Muscle of leg (tissue), 11 donors: ENCODE data around the gene PPP1R15B. TPM values are rescaled to one million over a fixed set of nuclear protein-coding genes. Genes with fewer than 3 reads are reported as not detected.

ENCODE experiments used
- DNase-seq: peaks from one replicate; pipeline ENCODE4 v3.0.0; 2013
- H3K27ac ChIP-seq: one replicate; pipeline ENCODE4 v1.5.1; 2013; ENCODE audit warnings: mild to moderate bottlenecking, low read length, control low read depth
- H3K27me3 ChIP-seq: one replicate; pipeline ENCODE4 v1.6.1; 2013; ENCODE audit warnings: low read length; ENCODE audit not compliant: control insufficient read depth, insufficient read depth
- H3K36me3 ChIP-seq: one replicate; pipeline ENCODE4 v1.6.1; 2013; ENCODE audit warnings: low read length; ENCODE audit not compliant: control insufficient read depth, insufficient read depth
- H3K4me1 ChIP-seq: one replicate; pipeline ENCODE4 v1.6.1; 2013; ENCODE audit warnings: low read length; ENCODE audit not compliant: control insufficient read depth, insufficient read depth
- H3K4me3 ChIP-seq: one replicate; pipeline ENCODE4 v1.5.1; 2013; ENCODE audit warnings: low read length, control low read depth
- H3K9me3 ChIP-seq: replicated peaks from 2 replicates; pipeline ENCODE4 v1.6.1; 2013; ENCODE audit warnings: low read depth, low read length; ENCODE audit not compliant: control insufficient read depth
- WGBS: methylation state at CpG from one replicate; pipeline ENCODE4 v1.1.5; 2013; ENCODE audit warnings: missing lambda C conversion rate; ENCODE audit not compliant: insufficient coverage; 5-methylcytosine and 5-hydroxymethylcytosine counted together
- polyA plus RNA-seq, 8 donors: library from polyadenylated mRNA; unstranded; fragments of 120-200 nt; gene quantifications; one replicate each; pipeline versions ENCODE4 v1.2.1 to v1.2.3, GENCODE V29; 2013; ENCODE audit warnings: inconsistent platforms in 1 of 8, low replicate concordance in 1 of 8; ENCODE audit not compliant: insufficient read length in 8 of 8, insufficient read depth in 1 of 8
- total RNA-seq: library from RNA; stranded (reverse); fragments of 120-200 nt; gene quantifications from one replicate; pipeline ENCODE4 v1.2.4, GENCODE V29; 2013

The PPP1R15B gene
- total and polyA plus RNA-seq, 9 donors: 20.9 to 33.4 (median 25.0) TPM

GRCh38 chr1:204453141-204453772, 41.6 kb upstream of the PPP1R15B start:
- Histone ChIP-seq H3K4me1 (peaks cover 77% of the 10 kb centered on the region), H3K27ac (peak overlapping the region; percentile 62), H3K4me3 (no peak overlapping the region), H3K36me3 (peaks cover 89% of the 10 kb centered on the region), H3K9me3 (no peaks in the 10 kb centered on the region), H3K27me3 (no peaks in the 10 kb centered on the region)
- WGBS: 80% methylated on average over 1 of the region's 8 CpGs
- DNase-seq: no peak

GRCh38 chr1:204451352-204452124, 39.9 kb upstream of the PPP1R15B start:
- peak overlapping the region; percentile 88 for H3K27ac ChIP-seq
- peaks cover 77% of the 10 kb centered on the region for H3K4me1 ChIP-seq
- peaks cover 93% of the 10 kb centered on the region for H3K36me3 ChIP-seq
- H3K4me3 ChIP-seq: no peak overlapping the region
- 93% methylated on average over 4 of the region's 8 CpGs for WGBS
- no peak for DNase-seq
- H3K9me3 ChIP-seq: no peaks in the 10 kb centered on the region
- no peaks in the 10 kb centered on the region for H3K27me3 ChIP-seq

GRCh38 chr1:204450461-204451257, 39.0 kb upstream of the PPP1R15B start:
- peaks cover 97% of the 10 kb centered on the region for H3K36me3 ChIP-seq
- H3K4me3 ChIP-seq: peak overlapping the region; percentile 50
- no peaks in the 10 kb centered on the region for H3K27me3 ChIP-seq
- H3K4me1 ChIP-seq: peaks cover 77% of the 10 kb centered on the region
- DNase-seq: peak; percentile 76
- 50% methylated on average over 5 of the region's 8 CpGs for WGBS
- H3K27ac ChIP-seq: peak overlapping the region; percentile 88
- H3K9me3 ChIP-seq: no peaks in the 10 kb centered on the region

- no peaks in the 10 kb centered on the region for H3K27me3 ChIP-seq
- 83% methylated on average over 7 of the region's 8 CpGs for WGBS
- peaks cover 69% of the 10 kb centered on the region for H3K4me1 ChIP-seq
- peak overlapping the region; percentile 50 for H3K4me3 ChIP-seq
- H3K36me3 ChIP-seq: peaks cover 97% of the 10 kb centered on the region
- no peak for DNase-seq
- H3K27ac ChIP-seq: peak overlapping the region; percentile 86
- no peaks in the 10 kb centered on the region for H3K9me3 ChIP-seq
These were observed 38.2 kb upstream of the PPP1R15B start for GRCh38 chr1:204449678-204450280.

GRCh38 chr1:204448991-204449677, 37.5 kb upstream of the PPP1R15B start:
- Histone ChIP-seq H3K36me3 (peaks cover 97% of the 10 kb centered on the region), H3K27ac (peak overlapping the region; percentile 86), H3K4me1 (peaks cover 66% of the 10 kb centered on the region), H3K9me3 (no peaks in the 10 kb centered on the region), H3K27me3 (no peaks in the 10 kb centered on the region), H3K4me3 (peak overlapping the region; percentile 50)
- no peak for DNase-seq
- 91% methylated on average over 3 of the region's 6 CpGs for WGBS

GRCh38 chr1:204448344-204448964, 36.8 kb upstream of the PPP1R15B start:
- DNase-seq: no peak
- Histone ChIP-seq H3K4me3 (no peak overlapping the region), H3K9me3 (no peaks in the 10 kb centered on the region), H3K27ac (no peak overlapping the region), H3K27me3 (no peaks in the 10 kb centered on the region), H3K4me1 (peaks cover 66% of the 10 kb centered on the region), H3K36me3 (peaks cover 98% of the 10 kb centered on the region)
- WGBS: no CpG with 5 or more reads among the region's 7 CpGs

- Histone ChIP-seq H3K4me1 (peaks cover 67% of the 10 kb centered on the region), H3K9me3 (no peaks in the 10 kb centered on the region), H3K36me3 (peaks cover 98% of the 10 kb centered on the region), H3K27me3 (no peaks in the 10 kb centered on the region), H3K27ac (peak overlapping the region; percentile 78), H3K4me3 (no peak overlapping the region)
- 53% methylated on average over 3 of the region's 4 CpGs for WGBS
- DNase-seq: no peak
These were observed 36.1 kb upstream of the PPP1R15B start for GRCh38 chr1:204447736-204448135.

GRCh38 chr1:204447190-204447589, 35.6 kb upstream of the PPP1R15B start:
- DNase-seq: no peak
- H3K27me3 ChIP-seq: no peaks in the 10 kb centered on the region
- H3K9me3 ChIP-seq: no peaks in the 10 kb centered on the region
- H3K27ac ChIP-seq: peak overlapping the region; percentile 78
- WGBS: 64% methylated on average over 4 of the region's 6 CpGs
- peaks cover 70% of the 10 kb centered on the region for H3K4me1 ChIP-seq
- H3K4me3 ChIP-seq: no peak overlapping the region
- H3K36me3 ChIP-seq: peaks cover 98% of the 10 kb centered on the region

GRCh38 chr1:204446413-204447111, 34.9 kb upstream of the PPP1R15B start:
- no peaks in the 10 kb centered on the region for H3K9me3 ChIP-seq
- peak; percentile 82 for DNase-seq
- WGBS: 30% methylated on average over 2 of the region's 11 CpGs
- peaks cover 98% of the 10 kb centered on the region for H3K36me3 ChIP-seq
- H3K4me3 ChIP-seq: no peak overlapping the region
- peak overlapping the region; percentile 78 for H3K27ac ChIP-seq
- peaks cover 66% of the 10 kb centered on the region for H3K4me1 ChIP-seq
- no peaks in the 10 kb centered on the region for H3K27me3 ChIP-seq
